Fibroblast of skin of right biceps (primary cell): ENCODE data around the gene SLC25A26.

Experiments
- DNase-seq: peaks from one replicate; pipeline ENCODE4 v3.0.0-alpha.2; 2013

Gene SLC25A26

DNA sequence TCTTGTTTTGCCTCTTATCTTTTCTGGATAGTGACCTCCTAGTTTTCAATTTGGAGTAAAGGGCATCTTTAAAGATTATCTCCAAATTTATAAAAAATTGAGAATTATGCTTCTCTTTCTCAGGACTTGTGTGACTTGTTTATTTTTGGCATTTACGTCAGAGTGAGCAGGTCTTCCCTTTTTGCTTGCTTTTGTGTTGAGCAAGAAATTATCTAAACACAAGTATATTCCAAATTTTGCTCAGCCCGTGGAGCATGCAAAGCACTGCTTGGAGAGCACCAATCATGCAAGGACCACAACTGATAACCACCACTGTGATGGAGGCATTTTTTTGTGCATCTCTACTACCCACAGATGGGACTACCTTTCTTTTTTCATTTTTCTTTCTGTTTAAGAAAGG lies 7.1 kb downstream of the SLC25A26 start:
- DNase-seq: no peak

DNA sequence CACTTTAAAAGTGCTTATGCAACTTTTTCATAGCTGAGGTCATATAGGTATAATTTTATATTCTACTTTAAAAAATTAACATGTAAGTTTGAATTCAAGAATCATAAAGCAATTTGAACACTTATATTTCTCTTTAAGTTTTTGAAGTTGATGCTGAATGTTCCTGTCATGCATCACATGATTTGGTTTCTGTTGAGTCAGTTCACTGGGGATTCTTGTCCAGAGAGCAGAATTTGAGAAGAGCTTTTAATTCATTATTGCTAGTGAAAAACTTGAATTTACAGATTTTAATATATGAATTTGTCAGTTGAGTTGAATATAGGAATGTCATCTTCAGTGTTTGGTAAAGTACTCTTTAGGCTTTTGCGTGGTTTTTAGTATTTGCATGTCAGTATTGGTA lies 7.9 kb downstream of the SLC25A26 start:
- no peak for DNase-seq

DNA sequence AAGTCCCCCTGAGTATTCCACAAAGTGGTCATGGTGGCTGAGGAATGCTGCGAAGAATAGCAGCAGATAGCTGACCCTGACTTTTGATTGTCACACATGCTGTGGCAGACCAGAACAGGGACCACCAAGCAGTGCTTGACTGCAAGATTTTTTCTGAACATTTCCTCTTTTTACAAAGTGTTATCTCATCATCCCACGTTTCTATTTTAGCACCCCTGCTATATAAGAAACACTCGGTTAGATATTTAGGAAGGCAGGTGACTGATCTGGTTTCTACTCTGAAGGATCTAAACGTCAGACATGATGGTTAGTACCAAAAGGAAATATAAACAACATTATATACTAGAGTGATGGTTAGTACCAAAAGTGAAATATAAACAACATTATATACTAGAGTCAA lies 9.1 kb downstream of the SLC25A26 start:
- no peak for DNase-seq

DNA sequence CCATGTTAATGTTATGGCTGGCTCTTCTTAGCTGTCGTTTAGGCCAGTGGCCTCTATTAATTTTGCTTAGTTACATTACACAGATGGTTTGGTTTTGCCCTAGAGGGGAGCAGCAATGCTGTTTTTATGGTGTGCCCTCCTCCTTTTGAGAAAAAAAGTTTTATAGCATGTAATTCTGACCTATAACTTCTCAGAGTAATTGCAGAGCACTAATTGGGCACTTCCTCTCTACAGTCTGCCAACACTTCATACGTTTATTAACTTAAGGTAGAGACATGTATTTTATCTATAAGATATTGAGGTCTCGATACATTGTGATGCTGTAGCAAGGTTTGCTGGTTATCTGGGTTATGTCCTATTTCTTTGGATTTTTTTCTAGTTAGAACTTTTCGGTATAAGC lies 12.2 kb downstream of the SLC25A26 start:
- DNase-seq: no peak

DNA sequence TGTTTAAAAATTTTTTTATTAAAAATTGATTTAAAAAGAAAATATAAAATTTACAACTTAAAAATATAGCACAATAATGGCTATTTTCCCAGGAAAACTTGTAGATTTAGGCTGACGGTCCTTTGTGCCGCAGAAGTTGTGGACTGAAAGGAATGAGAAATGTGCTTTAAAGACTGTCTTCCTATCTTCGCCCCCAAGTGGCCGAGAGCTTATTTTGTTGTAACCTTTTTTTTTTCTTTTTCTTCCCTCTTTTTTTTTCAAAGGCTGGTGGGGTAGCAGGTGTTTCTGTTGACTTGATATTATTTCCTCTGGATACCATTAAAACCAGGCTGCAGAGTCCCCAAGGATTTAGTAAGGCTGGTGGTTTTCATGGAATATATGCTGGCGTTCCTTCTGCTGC lies 15.5 kb downstream of the SLC25A26 start:
- peak; percentile 31 for DNase-seq

DNA sequence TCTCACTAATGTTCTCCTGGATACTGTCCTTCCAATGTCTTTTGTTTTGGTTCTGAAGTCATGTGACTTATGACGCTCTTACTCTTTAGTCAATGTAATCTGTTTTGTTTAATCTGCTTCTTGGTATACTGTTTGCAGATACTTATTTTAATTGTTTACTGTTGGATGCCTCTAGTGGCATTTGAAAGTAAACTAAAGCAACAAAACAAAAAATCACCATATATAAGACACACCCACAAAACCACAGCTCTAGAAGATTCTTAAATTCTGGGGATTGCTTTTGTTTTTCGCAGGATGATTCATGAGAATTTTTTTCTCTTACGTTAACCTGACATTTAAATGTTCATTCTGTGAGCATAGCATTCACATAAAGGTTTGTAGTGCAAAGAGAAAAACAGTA lies 16.8 kb downstream of the SLC25A26 start:
- no peak for DNase-seq

DNA sequence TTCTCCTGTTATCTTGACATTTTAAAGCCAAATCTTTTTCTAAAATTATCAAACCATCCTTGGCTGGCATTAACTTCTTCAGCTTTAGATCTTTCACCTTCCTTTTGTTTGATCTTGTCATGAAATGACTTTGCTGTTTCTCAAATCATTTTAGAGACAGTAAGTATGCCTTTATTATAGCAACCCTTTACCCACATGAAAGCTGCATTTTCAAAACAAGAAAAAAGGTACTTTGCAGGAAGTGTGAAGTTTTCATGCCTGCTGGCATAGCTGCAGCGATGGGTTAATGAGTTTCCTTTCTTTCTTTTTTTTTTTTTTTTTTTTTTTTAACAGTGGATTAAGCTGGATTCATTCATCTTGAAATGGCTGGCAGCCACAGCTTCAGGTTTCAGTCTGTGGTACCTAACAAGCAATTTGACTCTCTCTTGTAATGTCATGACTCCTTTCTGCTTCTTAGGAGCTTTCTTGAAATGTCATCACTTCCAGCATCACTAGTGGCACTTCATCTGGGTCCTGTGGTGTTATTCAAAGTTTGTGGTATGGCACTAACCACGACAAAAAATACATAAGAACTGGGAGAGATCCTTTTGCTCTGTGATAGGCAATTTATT lies 18.8 kb downstream of the SLC25A26 start:
- no peak for DNase-seq

DNA sequence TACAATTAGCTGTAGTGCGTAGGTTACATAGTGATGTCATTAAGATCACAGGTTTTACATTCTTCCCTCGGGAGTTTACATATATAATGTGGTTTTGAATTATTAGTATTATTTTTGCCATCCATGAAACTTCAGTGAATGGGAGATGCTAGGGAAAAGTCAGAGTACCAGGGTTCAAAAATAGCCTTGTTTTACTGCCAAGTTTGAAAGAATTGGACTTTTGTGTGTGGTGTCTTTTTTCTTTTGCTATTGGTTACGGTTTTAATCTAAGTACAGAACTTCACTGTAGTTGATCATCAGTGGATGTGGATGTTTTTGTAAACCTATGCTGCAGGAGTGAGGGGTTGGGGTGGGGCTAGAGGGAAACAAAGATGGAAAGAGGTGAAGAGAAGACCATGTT lies 20.7 kb downstream of the SLC25A26 start:
- DNase-seq: no peak

DNA sequence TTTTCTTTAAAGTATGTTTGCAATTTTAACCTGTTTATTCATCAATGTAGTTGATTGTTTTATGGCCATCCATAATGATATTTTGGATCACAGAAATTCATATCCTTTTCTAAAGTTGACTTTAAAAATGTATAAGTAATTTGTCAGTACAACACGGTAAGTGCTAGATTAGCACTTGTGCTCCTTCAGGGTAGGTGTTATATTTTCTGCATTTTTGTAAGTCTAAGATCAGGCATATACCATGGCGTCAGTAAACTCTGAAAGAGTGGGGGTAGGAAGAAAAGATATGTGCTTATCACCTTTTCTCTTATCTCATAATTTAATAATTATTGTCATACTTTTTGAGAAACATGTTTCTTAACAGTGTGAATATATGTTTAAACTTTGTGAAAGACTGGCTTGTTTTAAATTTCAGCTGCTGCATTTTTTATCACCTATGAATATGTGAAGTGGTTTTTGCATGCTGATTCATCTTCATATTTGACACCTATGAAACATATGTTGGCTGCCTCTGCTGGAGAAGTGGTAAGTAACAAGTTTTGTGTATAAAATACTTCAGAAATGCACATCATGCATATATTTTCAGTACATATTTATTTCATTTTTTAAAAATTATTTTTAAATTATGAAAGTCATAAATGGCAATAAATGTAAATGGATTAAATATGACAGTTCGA lies 22.1 kb downstream of the SLC25A26 start:
- no peak for DNase-seq

DNA sequence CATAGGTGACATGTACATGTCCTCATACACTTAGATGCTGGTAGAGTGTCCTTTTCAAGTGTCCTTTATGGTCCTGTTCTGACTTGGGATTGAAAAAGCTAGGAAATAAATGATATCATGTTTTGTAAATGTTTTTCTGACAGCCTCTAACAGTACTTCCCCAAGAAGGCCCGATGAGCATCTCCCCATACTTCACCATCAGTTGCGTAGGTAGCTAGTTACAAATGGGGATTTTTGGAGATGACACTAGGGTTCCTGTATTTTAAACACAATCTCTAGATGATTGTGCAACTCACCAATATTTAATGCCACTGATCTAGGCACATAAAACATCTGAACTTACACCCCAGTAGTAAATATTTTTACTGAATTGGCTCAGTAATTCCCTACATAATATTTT lies 27.8 kb downstream of the SLC25A26 start:
- no peak for DNase-seq

DNA sequence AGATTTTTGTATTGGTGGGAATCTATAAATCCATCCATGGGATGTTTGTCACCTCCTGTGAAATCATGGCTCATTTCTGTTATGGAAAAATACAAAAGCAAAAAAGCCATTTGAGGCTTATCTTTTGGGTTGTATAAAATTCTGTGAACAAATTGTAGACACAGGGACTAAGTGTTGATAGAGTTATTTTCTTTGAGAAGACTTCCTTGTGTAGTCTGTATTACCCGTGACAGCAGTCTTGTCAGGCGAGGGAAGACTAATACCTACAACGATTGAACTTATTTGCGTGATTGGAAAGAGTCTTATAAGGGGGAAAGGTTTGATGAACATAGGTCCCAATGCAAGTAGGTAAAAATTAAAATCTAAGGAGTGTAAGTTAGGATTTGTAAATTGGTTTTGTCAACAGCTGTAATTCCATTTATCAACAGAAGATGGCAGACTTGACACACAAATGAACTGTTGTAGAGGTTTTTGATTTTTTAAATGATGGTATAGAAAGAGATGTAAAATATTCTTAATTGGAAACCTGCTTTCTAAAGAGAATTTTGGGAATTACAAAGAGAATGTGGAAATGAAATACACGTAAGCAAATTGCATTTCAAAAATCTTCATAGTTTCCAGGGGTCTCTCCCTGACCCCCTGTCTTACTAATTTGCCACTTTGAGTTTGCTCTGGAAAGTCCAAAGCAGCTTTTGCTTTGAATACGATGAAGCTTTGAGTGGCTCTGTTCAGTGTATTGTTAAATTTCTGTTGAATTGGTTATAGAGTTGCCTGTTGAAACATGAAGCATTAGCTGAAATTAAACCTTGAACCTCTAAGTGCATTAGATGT lies 33.2 kb downstream of the SLC25A26 start:
- peak; percentile 33 for DNase-seq

DNA sequence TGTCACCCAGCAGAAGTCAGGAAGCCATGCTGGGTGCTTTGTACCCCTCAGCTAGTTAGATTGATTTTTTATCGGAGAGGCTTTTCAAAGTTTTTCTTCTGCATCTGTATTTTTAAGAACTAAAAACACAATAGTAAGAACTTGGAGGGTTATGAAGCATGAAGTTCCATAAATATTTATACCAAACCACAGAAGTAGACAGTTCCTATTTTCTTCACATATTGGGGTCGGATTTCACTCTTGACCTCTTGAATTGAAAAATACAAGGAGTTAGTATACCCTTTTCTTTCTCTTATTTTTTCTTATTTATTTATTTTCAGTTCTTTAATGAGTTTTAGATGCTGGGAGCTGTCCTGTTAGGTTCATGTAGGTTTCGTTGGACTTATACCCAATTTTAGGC lies 35.1 kb downstream of the SLC25A26 start:
- DNase-seq: no peak

DNA sequence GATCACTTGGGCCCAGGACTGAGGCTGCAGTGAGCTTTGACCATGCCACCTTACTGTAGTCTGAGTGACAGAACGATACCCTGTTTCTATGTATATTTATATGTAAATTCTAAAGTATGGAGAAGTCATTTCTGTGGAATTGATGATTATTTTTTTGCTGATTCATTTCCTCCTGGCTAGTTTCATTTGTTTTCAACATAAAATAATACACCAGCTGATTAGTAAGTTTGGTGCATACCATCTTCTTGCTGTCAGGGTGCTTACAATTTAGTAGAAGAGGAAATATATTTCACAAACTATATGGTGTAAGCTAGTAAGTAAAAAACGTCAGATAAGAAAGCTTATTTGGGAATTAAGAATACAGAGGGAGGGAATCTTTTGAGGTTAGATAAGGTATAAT lies 36.0 kb downstream of the SLC25A26 start:
- DNase-seq: peak; percentile 9

DNA sequence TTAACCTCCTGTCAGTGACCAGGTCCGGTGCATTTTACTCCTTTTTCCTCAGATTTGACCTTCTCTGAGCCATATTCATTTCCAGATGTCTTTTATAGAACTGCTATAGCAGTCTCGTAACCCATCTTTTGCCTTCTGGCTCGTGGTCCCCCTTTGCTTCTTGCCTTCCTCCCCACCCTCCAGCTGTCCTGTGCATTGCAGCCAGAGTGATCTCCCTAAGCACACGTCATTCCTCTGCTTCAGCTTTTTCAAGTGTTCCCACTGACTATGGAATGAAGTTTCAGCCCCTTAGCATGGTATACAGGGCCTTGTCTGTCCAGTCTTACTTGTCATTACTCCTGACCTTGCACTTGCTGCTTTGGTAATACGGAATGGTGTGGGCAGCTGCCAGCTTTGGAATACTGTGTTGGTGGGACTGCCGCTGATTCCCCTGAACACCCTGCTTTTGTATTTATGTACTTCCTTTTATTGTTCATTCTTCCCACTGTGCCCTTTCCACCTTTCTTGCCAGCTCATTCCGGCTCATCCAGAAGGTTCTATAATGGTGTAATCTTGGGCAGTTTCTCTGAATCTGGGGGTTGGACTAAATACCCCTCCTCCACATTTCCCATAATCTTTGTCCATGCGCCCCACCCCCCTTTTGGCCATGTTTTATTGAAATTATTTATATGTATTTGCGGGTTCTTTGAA lies 38.9 kb downstream of the SLC25A26 start:
- no peak for DNase-seq

DNA sequence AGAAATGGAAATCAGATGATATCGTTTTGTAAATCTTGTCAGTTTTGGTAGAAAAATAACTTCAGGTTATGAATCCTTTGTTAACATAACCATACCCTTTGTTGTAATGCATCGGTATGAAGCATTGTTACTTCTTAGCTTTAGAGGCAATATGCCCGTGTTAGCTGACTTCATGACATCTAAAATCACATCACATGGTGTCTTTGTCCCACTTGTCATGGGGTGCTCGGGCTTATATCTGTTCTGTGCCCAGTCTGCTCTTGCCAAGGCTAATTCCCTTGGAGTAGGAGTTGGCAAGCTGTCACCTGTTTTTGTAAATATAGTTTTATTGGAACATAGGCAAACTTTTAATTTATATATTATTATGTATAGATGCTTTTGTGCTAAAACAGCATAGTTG lies 39.6 kb downstream of the SLC25A26 start:
- no peak for DNase-seq

DNA sequence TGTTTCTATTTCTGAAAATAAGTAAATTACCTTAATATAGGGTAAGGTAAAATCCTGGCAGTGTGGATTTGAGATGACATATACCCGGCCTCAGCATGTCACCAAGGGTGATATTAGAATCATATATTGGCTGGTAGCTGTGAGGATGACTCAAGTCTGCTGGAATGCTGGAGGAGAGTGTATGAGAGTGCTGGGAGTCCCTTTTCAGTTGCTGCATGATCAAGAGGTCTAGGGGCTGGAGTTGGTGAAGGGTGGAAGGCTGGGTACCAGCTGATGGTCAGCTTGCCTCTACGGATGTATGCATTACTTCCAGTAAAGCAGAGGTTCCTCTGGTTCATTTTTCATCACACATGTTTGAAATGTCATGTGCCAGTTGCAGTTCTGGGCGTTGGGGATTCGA lies 40.6 kb downstream of the SLC25A26 start:
- peak; percentile 52 for DNase-seq

DNA sequence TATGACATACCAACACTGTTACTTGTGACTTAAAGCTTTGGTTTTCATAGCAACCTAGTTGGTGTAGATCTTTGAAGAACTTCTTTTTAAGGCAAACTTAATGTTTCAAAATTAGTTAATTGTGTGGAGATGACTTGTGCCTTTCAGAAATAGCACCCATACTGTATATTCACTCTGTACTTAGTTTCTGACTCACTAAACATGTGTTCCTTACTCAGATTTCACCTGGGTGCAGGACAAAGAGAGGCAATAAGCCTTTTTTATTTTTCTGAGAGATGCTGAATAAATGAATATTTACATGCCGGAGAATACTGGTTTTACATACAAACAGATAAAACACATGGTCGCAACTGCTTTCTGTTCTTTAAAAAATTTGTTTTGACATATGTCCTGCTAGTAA lies 44.8 kb downstream of the SLC25A26 start:
- DNase-seq: no peak

DNA sequence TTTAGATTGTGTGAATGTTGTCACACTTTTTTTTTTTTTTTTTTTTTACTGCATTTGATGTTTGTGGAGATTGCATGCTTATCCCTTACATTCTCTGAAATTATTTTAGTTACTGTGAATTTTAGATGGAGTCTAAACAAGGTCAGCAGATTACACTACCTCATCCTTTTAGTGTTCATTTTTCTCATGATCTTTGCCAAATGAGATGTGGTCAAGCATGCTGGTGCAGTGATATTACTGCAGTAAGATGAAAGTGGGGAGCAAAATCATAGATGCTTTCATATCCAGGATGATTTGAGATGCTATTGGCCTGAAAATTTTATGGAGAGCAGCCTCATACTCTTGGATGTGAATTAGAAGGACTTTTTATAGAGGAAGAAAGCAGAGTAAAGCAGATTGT lies 45.8 kb downstream of the SLC25A26 start:
- DNase-seq: no peak

DNA sequence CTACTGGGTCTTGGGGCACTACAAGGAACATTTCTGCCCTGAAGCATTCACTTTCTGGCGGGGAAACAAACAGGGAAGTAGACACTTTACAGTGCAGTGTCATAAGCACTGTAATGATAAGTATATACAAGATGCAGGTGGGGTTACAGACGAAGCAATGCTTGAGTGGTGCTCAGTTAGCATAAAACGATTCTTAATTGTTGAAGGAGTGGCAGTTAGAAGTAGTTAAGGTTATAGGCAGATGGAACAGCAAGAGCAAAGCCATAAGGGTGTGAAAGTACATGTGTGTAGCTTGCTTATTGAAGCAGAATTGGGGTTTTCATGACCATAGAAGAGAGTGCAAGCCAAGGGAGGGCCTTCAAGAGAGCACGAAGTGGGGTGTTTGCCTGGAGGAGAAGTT lies 46.2 kb downstream of the SLC25A26 start:
- no peak for DNase-seq

DNA sequence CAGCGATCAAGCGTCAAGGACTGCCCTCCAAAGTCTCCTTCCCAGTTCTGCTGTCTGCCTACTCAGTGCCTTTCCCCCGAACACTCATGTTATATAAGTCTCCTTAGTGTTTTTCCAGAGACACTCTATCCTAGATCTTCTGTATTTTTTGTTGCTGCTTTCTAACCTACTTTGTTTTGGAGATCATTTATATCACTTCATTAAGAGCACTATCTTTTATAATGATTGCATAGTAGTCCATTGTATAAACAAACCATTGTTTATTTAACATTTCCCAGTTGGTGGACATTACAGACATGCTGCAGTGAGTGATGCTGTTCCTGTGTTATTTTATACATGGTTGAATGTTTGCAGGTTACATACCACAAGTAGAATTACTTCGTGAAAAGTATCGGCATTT lies 47.1 kb downstream of the SLC25A26 start:
- no peak for DNase-seq

DNA sequence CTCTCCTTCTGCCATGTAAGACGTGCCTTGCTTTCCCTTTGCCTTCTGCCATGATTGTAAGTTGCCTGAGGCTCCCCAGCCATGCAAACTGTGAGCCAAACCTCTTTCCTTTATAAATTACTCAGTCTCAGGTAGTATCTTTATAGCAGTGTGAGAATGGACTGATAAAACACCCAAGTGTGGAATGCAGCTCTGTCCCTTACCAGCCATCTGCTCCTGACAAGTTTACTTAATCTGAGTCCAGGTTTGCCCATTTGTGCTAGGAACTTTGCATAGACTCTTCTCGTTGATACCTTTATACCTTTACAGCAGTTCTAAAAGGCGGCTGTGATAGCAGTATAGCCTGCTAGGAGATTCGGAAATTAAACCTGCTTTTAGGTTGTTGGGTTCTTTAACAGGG lies 48.1 kb downstream of the SLC25A26 start:
- no peak for DNase-seq

DNA sequence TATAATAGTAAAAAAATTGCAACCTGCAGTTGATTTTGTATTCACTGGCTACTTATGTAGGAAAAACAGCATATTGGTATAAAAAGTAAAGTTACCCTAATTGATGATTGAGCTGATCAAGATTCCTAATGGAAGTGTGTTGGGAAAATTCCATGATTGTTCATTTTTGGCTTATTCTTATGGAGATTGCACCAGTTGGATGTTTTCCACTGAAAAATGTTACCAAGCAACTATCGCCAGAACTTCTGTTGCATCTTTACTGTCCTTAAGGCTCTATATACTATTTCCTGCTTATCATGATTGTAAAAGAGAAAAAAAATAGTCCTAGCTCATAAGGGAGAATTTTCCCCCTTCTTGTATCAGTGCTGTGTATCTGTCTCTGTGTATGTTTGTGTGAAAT lies 48.6 kb downstream of the SLC25A26 start:
- no peak for DNase-seq

DNA sequence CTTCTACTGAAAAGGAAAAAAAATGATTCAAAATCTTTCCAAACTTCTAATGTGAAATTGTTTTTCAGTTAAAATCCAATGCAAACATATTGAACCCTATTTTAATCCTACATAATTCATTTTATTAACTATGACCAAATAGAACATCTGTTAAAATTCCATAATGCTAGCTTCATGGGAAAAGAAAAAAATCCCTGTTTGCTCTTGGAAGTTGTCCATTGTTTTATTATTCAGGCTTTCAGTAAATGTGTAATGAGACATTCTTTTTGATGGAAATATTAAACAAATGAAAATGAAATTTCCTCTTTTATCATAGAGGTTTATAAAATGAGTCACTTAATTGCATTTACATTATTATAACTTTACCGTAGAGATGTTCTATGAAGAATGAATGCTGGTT lies 49.5 kb downstream of the SLC25A26 start:
- DNase-seq: peak; percentile 25

DNA sequence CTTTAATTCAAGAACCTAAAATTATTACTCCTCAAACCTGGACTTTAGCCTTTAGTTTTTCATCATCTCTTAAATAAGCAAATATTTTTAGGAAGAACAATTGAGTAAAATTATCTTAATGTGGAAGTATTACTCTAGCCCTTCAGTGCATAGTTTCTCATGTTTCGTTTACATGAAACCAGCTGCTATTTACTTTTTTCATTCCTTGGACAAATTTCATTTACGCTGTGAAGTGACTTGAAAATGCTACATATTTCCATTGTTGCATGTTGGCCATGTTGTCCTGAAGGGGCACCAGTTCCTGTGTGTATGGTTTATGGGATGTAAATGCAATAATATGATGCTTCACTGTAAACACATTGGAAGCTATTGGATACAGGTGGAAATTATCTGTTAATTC lies 49.9 kb downstream of the SLC25A26 start:
- DNase-seq: no peak
